Measurements from ENCODE around the gene LAMC1. TPM values are rescaled to one million over a fixed set of nuclear protein-coding genes. Genes with fewer than 3 reads are reported as not detected.

Gene LAMC1
- total RNA-seq, 1 experiment from 2014 or later: 113 TPM

DNA sequence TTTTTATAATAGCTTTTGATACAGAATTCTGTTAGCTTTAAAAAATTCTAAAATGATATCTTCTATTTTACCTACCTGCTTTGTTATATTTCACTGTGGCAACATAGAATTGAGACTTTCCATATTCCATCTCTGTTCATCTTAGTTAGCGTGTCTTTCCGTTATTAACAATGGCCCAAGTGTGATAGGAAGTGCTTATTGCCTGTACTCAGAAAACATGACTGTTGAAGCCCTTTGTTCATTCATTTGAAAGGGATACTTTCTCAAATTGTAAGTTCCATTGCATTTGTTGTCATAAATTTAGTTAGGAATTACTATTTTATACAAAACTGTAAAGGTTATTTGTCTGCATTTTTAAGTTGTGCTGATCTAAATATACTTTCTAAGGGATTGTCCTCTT, 73.1 kb downstream of the LAMC1 start:
- DNase-seq (ENCODE audit: low read depth, low spot score): no peak
- CTCF ChIA-PET: no interaction called here
- in situ Hi-C loops (cut with HindIII; ENCODE audit: low pct_unique_long_range_greater_than_20kb, low sequenced_read_pairs) (no loop called here), intact Hi-C loops (cut with micrococcal nuclease; ENCODE audit: unreplicated experiment) (no loop called here)
- POLR2A ChIA-PET: no interaction called here
- no peaks in the 10 kb centered on the region for H3K36me3 ChIP-seq (ENCODE audit: control insufficient read depth, insufficient read depth, low read length)
- H3K4me3 ChIP-seq (ENCODE audit: low read depth in 2 of 2, low read length in 2 of 2): no peak overlapping the region
- H3K9me3 ChIP-seq (ENCODE audit: control insufficient read depth, insufficient read depth, low read depth, low read length): no peaks in the 10 kb centered on the region
- no peak overlapping the region for H3K27ac ChIP-seq (ENCODE audit: low read length)
- ATAC-seq: no peak
- no peaks in the 10 kb centered on the region for H3K27me3 ChIP-seq (ENCODE audit: control insufficient read depth, insufficient read depth, low read length)
- no TSS peak for BruUV-seq (replicated peaks)
- TF ChIP-seq, protein P1, sequence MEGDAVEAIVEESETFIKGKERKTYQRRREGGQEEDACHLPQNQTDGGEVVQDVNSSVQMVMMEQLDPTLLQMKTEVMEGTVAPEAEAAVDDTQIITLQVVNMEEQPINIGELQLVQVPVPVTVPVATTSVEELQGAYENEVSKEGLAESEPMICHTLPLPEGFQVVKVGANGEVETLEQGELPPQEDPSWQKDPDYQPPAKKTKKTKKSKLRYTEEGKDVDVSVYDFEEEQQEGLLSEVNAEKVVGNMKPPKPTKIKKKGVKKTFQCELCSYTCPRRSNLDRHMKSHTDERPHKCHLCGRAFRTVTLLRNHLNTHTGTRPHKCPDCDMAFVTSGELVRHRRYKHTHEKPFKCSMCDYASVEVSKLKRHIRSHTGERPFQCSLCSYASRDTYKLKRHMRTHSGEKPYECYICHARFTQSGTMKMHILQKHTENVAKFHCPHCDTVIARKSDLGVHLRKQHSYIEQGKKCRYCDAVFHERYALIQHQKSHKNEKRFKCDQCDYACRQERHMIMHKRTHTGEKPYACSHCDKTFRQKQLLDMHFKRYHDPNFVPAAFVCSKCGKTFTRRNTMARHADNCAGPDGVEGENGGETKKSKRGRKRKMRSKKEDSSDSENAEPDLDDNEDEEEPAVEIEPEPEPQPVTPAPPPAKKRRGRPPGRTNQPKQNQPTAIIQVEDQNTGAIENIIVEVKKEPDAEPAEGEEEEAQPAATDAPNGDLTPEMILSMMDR (IDR thresholded peaks at IDR 0.05): no peak
- TF ChIP-seq SIN3A (IDR thresholded peaks at IDR 0.05; ENCODE audit: borderline replicate concordance, insufficient read depth, low read depth, low read length) (no peak), TCF7L2 (IDR thresholded peaks at IDR 0.05; ENCODE audit: low read depth, low read length) (no peak), POLR2AphosphoS5 (IDR thresholded peaks at IDR 0.05; ENCODE audit: low read depth, low read length) (no peak)
- H3K4me1 ChIP-seq (ENCODE audit: control insufficient read depth, insufficient read depth, low read length): peaks cover 15% of the 10 kb centered on the region

DNA sequence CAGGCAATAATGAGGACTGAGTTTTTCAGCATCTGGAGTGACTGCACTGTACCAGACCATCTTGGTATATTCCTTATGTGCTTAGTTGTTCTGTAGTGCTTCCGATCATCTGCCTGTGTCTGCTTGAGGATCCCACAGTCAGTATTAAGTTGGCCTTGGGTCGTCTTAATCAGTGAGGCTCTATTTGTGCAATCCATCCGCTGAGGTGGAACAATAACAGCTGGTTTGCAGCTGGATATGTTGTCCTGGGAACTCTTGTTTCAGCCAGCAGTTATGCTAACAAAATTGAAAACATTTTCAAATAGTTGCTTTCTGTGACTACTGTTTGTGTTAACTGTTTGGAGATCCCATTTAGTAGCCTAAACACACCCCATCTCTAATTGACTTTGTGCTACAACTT, 73.7 kb downstream of the LAMC1 start:
- Histone ChIP-seq H3K27ac (ENCODE audit: low read length) (no peak overlapping the region), H3K4me3 (ENCODE audit: low read depth in 2 of 2, low read length in 2 of 2) (no peak overlapping the region), H3K4me1 (ENCODE audit: control insufficient read depth, insufficient read depth, low read length) (peaks cover 15% of the 10 kb centered on the region), H3K27me3 (ENCODE audit: control insufficient read depth, insufficient read depth, low read length) (no peaks in the 10 kb centered on the region), H3K36me3 (ENCODE audit: control insufficient read depth, insufficient read depth, low read length) (no peaks in the 10 kb centered on the region), H3K9me3 (ENCODE audit: control insufficient read depth, insufficient read depth, low read depth, low read length) (no peaks in the 10 kb centered on the region)
- DNase-seq (ENCODE audit: low read depth, low spot score) (no peak), ATAC-seq (no peak)
- TF ChIP-seq SIN3A (IDR thresholded peaks at IDR 0.05; ENCODE audit: borderline replicate concordance, insufficient read depth, low read depth, low read length) (no peak), TCF7L2 (IDR thresholded peaks at IDR 0.05; ENCODE audit: low read depth, low read length) (no peak), POLR2AphosphoS5 (IDR thresholded peaks at IDR 0.05; ENCODE audit: low read depth, low read length) (no peak)
- TF ChIP-seq, protein P1 (IDR thresholded peaks at IDR 0.05): no peak
- TF ChIP-seq, protein P2, sequence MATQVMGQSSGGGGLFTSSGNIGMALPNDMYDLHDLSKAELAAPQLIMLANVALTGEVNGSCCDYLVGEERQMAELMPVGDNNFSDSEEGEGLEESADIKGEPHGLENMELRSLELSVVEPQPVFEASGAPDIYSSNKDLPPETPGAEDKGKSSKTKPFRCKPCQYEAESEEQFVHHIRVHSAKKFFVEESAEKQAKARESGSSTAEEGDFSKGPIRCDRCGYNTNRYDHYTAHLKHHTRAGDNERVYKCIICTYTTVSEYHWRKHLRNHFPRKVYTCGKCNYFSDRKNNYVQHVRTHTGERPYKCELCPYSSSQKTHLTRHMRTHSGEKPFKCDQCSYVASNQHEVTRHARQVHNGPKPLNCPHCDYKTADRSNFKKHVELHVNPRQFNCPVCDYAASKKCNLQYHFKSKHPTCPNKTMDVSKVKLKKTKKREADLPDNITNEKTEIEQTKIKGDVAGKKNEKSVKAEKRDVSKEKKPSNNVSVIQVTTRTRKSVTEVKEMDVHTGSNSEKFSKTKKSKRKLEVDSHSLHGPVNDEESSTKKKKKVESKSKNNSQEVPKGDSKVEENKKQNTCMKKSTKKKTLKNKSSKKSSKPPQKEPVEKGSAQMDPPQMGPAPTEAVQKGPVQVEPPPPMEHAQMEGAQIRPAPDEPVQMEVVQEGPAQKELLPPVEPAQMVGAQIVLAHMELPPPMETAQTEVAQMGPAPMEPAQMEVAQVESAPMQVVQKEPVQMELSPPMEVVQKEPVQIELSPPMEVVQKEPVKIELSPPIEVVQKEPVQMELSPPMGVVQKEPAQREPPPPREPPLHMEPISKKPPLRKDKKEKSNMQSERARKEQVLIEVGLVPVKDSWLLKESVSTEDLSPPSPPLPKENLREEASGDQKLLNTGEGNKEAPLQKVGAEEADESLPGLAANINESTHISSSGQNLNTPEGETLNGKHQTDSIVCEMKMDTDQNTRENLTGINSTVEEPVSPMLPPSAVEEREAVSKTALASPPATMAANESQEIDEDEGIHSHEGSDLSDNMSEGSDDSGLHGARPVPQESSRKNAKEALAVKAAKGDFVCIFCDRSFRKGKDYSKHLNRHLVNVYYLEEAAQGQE (IDR thresholded peaks at IDR 0.05; ENCODE audit: insufficient read depth in 1 of 2, low read depth in 2 of 2, low read length in 1 of 2): no peak
- CTCF ChIA-PET: no interaction called here
- POLR2A ChIA-PET: interaction anchor here (0.6 kb wide), 1 partner anchor 66 kb away, joined by 3 read pairs; no protein-coding TSS in a partner anchor
- in situ Hi-C loops (cut with HindIII; ENCODE audit: low pct_unique_long_range_greater_than_20kb, low sequenced_read_pairs): no loop called here
- BruUV-seq (replicated peaks): no TSS peak
- intact Hi-C loops (cut with micrococcal nuclease; ENCODE audit: unreplicated experiment): no loop called here

All from Panc1 (cell line).